ENCODE measurements around the gene ADNP. TPM values are rescaled to one million over a fixed set of nuclear protein-coding genes. Genes with fewer than 3 reads are reported as not detected.
"Not testable (repeated sequence)": the region's sequence is repeated elsewhere in the genome, so short reads cannot be mapped to it uniquely, and the experiment has no call there.

Gene ADNP
- 10 to 100 TPM; 66.1 to 81.2 TPM for total RNA-seq

GRCh38 chr20:50931306-50932015 is at the start of gene ADNP:
Gene ADNP (minus strand): TSS chr20:50931437. CDS start chr20:50903996, 27,441 bp downstream.
- H3K9me3 Mint-ChIP-seq (ENCODE audit: low read depth): no peaks in the 10 kb centered on the region

GRCh38 chr20:50980071-50980681 is 48.9 kb upstream of the ADNP start:
- DNase-seq (no peak), ATAC-seq (peak; percentile 47)
- H3K4me3 Mint-ChIP-seq: no peak overlapping the region
- no peak overlapping the region for H3K27ac Mint-ChIP-seq
- CTCF ChIA-PET: interaction anchor here (1.1 to 3.4 kb wide), 6 partner anchors 22 to 326 kb away, joined by 3 to 32 read pairs (median 6); partner anchors contain the start of genes BCAS4, DPM1 and MOCS3
- H3K4me1 Mint-ChIP-seq: peaks cover 8% of the 10 kb centered on the region
- H3K36me3 Mint-ChIP-seq: no peaks in the 10 kb centered on the region
- H3K9me3 Mint-ChIP-seq (ENCODE audit: low read depth): no peaks in the 10 kb centered on the region
- peaks cover 37% of the 10 kb centered on the region for H3K27me3 Mint-ChIP-seq

More at GRCh38 chr20:50931306-50932015, at the start of gene ADNP:
- H3K36me3 Mint-ChIP-seq: peaks cover 56% of the 10 kb centered on the region
- DNase-seq: peak; percentile 92
- peak; percentile 76 for ATAC-seq
- H3K27ac Mint-ChIP-seq: peak within 1 kb of the TSS; percentile 95
- peak within 1 kb of the TSS; percentile 95 for H3K4me3 Mint-ChIP-seq
- peaks cover 44% of the 10 kb centered on the region for H3K4me1 Mint-ChIP-seq
- CTCF ChIA-PET: interaction anchor here (0.9 to 13.3 kb wide), 20 partner anchors 9 to 183 kb away, joined by 3 to 350 read pairs (median 4); partner anchors contain the start of genes BCAS4, DPM1 and MOCS3
- H3K27me3 Mint-ChIP-seq: no peaks in the 10 kb centered on the region

GRCh38 chr20:50978533-50978932 is 47.3 kb upstream of the ADNP start:
- H3K36me3 Mint-ChIP-seq; H3K4me1 Mint-ChIP-seq; H3K9me3 Mint-ChIP-seq (ENCODE audit: low read depth); CTCF ChIA-PET; DNase-seq; ATAC-seq; H3K27ac Mint-ChIP-seq; H3K4me3 Mint-ChIP-seq: not testable (repeated sequence)
- H3K27me3 Mint-ChIP-seq: peaks cover 30% of the 10 kb centered on the region

GRCh38 chr20:50977066-50978021 is 46.1 kb upstream of the ADNP start:
- H3K27ac Mint-ChIP-seq: no peak overlapping the region
- H3K36me3 Mint-ChIP-seq: no peaks in the 10 kb centered on the region
- ATAC-seq: no peak

GRCh38 chr20:50975701-50976330 is 44.6 kb upstream of the ADNP start:
- no peak overlapping the region for H3K4me3 Mint-ChIP-seq
- ATAC-seq (no peak), DNase-seq (no peak)
- H3K4me1 Mint-ChIP-seq: peaks cover 3% of the 10 kb centered on the region
- peaks cover 22% of the 10 kb centered on the region for H3K27me3 Mint-ChIP-seq
- no peak overlapping the region for H3K27ac Mint-ChIP-seq
- no peaks in the 10 kb centered on the region for H3K9me3 Mint-ChIP-seq (ENCODE audit: low read depth)
- CTCF ChIA-PET: interaction anchor here (0.7 to 1.2 kb wide), 2 partner anchors 17 to 182 kb away, joined by 3 read pairs; partner anchors contain the start of genes DPM1 and MOCS3
- H3K36me3 Mint-ChIP-seq: no peaks in the 10 kb centered on the region

More at GRCh38 chr20:50977066-50978021, 46.1 kb upstream of the ADNP start:
- Mint-ChIP-seq H3K4me1 (peaks cover 6% of the 10 kb centered on the region), H3K4me3 (no peak overlapping the region), H3K27me3 (peaks cover 25% of the 10 kb centered on the region), H3K9me3 (ENCODE audit: low read depth) (no peaks in the 10 kb centered on the region)
- DNase-seq: no peak
- CTCF ChIA-PET: interaction anchor here (0.8 to 1.1 kb wide), 2 partner anchors 183 to 224 kb away, joined by 3 read pairs; no protein-coding TSS in a partner anchor

GRCh38 chr20:50969912-50970311 is 38.7 kb upstream of the ADNP start:
- H3K9me3 Mint-ChIP-seq (ENCODE audit: low read depth): no peaks in the 10 kb centered on the region
- CTCF ChIA-PET: interaction anchor here (1.7 kb wide), 1 partner anchor 175 kb away, joined by 5 read pairs; the partner anchor contains the start of gene BCAS4
- no peak for ATAC-seq

GRCh38 chr20:50969435-50969834 is 38.2 kb upstream of the ADNP start:
- DNase-seq: no peak
- no peak for ATAC-seq
- no peak overlapping the region for H3K27ac Mint-ChIP-seq

More at GRCh38 chr20:50969912-50970311, 38.7 kb upstream of the ADNP start:
- peak; percentile 23 for DNase-seq
- H3K4me1 Mint-ChIP-seq: no peaks in the 10 kb centered on the region
- no peak overlapping the region for H3K27ac Mint-ChIP-seq
- H3K36me3 Mint-ChIP-seq: no peaks in the 10 kb centered on the region
- H3K27me3 Mint-ChIP-seq: peaks cover 22% of the 10 kb centered on the region
- no peak overlapping the region for H3K4me3 Mint-ChIP-seq

GRCh38 chr20:50968289-50968688 is 37.1 kb upstream of the ADNP start:
- CTCF ChIA-PET: interaction anchor here (1.0 to 1.3 kb wide), 2 partner anchors 13 to 19 kb away, joined by 3 to 5 read pairs; no protein-coding TSS in a partner anchor
- Mint-ChIP-seq H3K4me1 (no peaks in the 10 kb centered on the region), H3K9me3 (ENCODE audit: low read depth) (no peaks in the 10 kb centered on the region), H3K27ac (no peak overlapping the region), H3K4me3 (no peak overlapping the region), H3K27me3 (peaks cover 19% of the 10 kb centered on the region), H3K36me3 (no peaks in the 10 kb centered on the region)
- DNase-seq (no peak), ATAC-seq (no peak)

More at GRCh38 chr20:50969435-50969834, 38.2 kb upstream of the ADNP start:
- Mint-ChIP-seq H3K27me3 (peaks cover 19% of the 10 kb centered on the region), H3K4me3 (no peak overlapping the region), H3K36me3 (no peaks in the 10 kb centered on the region), H3K4me1 (no peaks in the 10 kb centered on the region), H3K9me3 (ENCODE audit: low read depth) (no peaks in the 10 kb centered on the region)
- CTCF ChIA-PET: interaction anchor here (1.0 to 1.7 kb wide), 3 partner anchors 12 to 175 kb away, joined by 3 to 5 read pairs (median 5); partner anchors contain the start of gene BCAS4

GRCh38 chr20:50967586-50967985 is 36.3 kb upstream of the ADNP start:
- Mint-ChIP-seq H3K27ac (no peak overlapping the region), H3K4me3 (no peak overlapping the region), H3K4me1 (no peaks in the 10 kb centered on the region), H3K9me3 (ENCODE audit: low read depth) (no peaks in the 10 kb centered on the region), H3K36me3 (no peaks in the 10 kb centered on the region), H3K27me3 (peaks cover 13% of the 10 kb centered on the region)
- DNase-seq (no peak), ATAC-seq (no peak)
- CTCF ChIA-PET: interaction anchor here (0.7 kb wide), 1 partner anchor 14 kb away, joined by 3 read pairs; no protein-coding TSS in a partner anchor

GRCh38 chr20:50959543-50960126 is 28.4 kb upstream of the ADNP start:
- peaks cover 14% of the 10 kb centered on the region for H3K36me3 Mint-ChIP-seq
- no peak for DNase-seq
- peak overlapping the region; percentile 98 for H3K27ac Mint-ChIP-seq
- H3K4me1 Mint-ChIP-seq: peaks cover 52% of the 10 kb centered on the region
- H3K9me3 Mint-ChIP-seq (ENCODE audit: low read depth): no peaks in the 10 kb centered on the region
- H3K4me3 Mint-ChIP-seq: peak overlapping the region; percentile 93
- CTCF ChIA-PET: interaction anchor here (1.0 to 3.3 kb wide), 5 partner anchors 22 to 168 kb away, joined by 3 to 51 read pairs (median 4); partner anchors contain the start of genes ADNP and BCAS4
- no peaks in the 10 kb centered on the region for H3K27me3 Mint-ChIP-seq
- no peak for ATAC-seq

- Mint-ChIP-seq H3K36me3 (peaks cover 16% of the 10 kb centered on the region), H3K27me3 (no peaks in the 10 kb centered on the region), H3K4me1 (peaks cover 58% of the 10 kb centered on the region), H3K9me3 (ENCODE audit: low read depth) (no peaks in the 10 kb centered on the region), H3K27ac (peak within 1 kb of the TSS; percentile 98), H3K4me3 (peak within 1 kb of the TSS; percentile 93)
- DNase-seq (peak; percentile 91), ATAC-seq (peak; percentile 79)
- CTCF ChIA-PET: interaction anchor here (0.8 to 3.3 kb wide), 10 partner anchors 16 to 209 kb away, joined by 3 to 53 read pairs (median 8); partner anchors contain the start of genes ADNP and BCAS4
Measured at GRCh38 chr20:50958615-50959542, 27.6 kb upstream of the ADNP start, which contains the start of gene MOCS3. Gene MOCS3 (plus strand): TSS chr20:50958818. CDS start chr20:50958843, 25 bp downstream.

All from activated CD8-positive, alpha-beta memory T cell treated with anti-CD3 and anti-CD28 coated beads, Interleukin-2, amount 10 ng/mL, durations not matched to agents 7 days and 5 days (primary cell).